ENCODE measurements around the gene QRFPR.
"Not testable (repeated sequence)": the region's sequence is repeated elsewhere in the genome, so short reads cannot be mapped to it uniquely, and the experiment has no call there.

Gene QRFPR

DNA sequence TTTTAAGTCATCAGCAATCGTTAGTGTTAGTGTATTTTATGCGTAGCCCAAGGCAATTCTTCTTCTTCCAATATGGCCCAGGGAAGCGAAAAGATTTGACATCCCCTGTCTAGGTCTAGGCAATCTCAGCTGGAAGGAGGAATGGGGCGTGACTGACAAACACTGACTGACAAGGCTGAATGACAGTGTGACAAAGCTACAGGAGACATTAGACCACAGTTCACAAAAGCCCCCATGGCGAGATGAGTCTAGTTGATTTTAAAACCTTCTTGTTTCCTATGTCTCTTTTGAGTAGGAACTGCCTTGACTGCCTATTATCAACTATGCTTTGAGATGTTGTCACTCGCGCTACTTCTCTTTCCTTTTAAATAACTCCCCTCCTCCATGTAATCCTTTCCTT lies 42.3 kb downstream of the QRFPR start:
- no peak for DNase-seq

DNA sequence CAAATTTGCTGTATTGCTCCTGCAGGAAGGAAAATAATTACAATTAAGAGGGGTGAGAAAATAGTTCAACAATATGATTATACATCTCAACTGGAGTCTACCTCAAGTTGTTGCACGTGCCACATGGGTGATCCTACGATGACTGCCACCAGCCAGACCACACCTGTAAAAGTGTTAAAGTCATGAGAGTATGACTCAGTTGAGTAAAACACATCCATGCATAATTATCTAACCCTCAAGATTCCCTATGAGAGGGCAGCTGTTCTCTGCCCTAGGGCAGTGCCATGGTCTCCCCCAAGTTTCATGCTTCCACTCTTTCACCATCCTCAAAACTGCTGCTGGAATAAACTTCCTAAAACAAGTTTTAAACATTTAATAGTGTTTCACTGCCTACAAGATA lies 44.1 kb downstream of the QRFPR start:
- DNase-seq = no peak

GRCh38 chr4:121330180-121330665 lies 50.6 kb downstream of the QRFPR start:
- DNase-seq = no peak

DNA sequence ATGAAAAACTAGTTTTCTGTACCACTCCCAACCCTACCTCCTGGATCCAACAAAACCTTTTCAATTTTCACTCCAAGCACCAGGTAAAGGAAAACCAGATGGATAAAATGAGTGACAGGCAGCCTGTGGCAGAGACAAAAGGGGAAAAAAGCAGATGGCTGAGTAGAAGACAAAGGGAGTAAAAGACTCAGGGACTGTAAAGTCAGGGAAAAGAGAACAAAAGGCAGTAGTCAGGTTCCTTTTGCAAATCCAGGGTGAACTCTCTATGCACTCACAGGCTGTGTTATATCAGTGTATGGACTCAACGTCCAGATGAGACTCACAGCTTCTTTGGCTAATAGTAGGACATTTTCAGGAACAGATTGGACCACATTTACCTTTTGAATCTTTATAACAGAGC lies 54.2 kb downstream of the QRFPR start:
- DNase-seq = no peak

DNA sequence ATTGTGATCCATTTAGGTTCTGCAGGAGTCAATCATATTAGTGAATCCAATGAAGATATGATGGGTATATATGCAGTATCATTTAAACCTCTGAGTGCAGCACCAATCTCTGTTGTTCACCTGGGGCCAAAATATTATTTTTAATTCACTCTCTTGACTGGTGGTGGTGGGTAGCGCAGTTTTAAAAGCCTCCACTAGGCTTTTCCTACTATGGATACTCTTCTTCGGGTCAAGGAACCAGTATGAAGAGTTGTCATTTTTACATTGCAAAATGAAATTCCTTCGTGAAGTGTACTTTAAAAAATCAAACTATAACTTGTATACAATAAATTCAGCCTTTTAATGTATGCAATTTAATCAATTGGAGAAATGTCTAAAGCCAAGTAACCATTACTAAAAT lies 56.5 kb downstream of the QRFPR start:
- no peak for DNase-seq

GRCh38 chr4:121321466-121321865 lies 59.4 kb downstream of the QRFPR start:
- DNase-seq = no peak

DNA sequence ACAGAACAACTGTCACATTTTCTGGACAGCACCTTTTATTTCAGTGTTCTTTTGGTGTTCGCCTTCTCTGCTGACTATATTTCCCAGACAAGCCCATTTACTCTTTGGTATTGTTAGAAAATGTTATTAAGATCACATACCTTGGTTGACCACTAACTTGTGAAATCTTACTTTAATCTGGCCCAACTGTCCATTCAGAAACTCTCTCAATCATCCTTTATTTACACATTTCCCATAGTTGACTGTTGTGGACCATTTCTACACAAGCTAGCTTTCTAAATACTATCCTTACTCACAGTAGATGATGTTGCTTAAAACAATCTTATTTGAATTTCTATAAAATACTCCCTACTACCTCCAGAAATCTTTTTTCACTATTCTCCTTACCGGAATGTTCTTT lies 64.7 kb downstream of the QRFPR start:
- DNase-seq = no peak

DNA sequence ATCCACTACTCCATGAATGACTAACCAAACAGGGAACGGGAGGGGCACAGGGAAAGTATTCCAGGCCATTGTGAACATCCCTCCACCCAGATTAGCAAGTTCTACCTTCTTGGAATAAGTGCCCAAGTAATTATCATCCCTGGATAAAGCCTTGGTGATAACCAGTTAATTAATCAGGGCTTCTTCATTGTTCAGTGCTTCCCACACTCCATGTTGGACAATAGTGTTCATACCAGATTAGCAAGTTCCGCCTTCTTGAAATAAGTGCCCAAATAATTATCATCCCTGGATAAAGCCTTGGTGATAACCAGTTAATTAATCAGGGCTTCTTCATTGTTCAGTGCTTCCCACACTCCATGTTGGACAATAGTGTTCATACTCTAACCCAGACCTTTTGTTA lies 67.4 kb downstream of the QRFPR start:
- not testable (repeated sequence) for DNase-seq

- no peak for DNase-seq
These were observed 72.0 kb downstream of the QRFPR start for GRCh38 chr4:121308828-121309227.

GRCh38 chr4:121308328-121308663 lies 72.5 kb downstream of the QRFPR start:
- no peak for DNase-seq

GRCh38 chr4:121307445-121308327 lies 73.1 kb downstream of the QRFPR start:
- no peak for DNase-seq

DNA sequence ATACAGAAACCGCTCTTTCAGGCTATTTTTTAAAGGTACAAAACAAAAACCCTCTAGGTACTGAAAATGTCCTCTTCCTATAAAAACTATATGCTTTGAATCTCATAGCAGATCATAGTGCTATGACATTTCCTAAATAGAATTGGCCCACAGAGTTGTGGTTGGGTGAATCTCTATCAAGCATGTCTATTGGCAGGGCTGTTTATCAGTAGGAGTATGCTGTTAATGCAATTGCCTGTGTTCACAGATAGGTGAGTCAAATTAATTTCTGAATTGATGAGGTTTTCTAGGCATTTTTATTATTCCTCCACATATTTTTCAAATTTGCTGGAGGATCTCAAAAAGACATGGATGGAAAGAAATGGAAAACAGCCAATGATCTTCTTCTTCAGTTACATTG lies 73.9 kb downstream of the QRFPR start:
- no peak for DNase-seq

DNA sequence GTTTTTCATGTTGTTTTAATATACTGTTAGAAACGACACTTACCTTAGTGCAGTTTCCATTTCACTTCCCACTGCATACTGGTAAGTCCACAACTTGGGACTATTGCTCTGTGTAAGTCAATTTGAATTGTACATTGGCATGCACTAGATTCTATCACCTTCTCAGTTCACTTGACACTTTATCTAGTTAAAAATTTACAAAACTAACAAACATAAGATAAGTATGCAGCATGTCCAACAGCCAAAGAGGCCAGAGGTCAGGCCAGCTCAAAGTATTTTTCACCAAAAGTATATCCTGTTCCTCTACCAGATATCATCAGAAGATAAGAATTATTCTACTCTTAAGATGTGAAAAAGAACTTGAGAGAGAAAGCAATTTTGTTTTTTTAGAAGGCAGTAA lies 75.9 kb downstream of the QRFPR start:
- no peak for DNase-seq

GRCh38 chr4:121299367-121299766 lies 81.5 kb downstream of the QRFPR start:
- no peak for DNase-seq

DNA sequence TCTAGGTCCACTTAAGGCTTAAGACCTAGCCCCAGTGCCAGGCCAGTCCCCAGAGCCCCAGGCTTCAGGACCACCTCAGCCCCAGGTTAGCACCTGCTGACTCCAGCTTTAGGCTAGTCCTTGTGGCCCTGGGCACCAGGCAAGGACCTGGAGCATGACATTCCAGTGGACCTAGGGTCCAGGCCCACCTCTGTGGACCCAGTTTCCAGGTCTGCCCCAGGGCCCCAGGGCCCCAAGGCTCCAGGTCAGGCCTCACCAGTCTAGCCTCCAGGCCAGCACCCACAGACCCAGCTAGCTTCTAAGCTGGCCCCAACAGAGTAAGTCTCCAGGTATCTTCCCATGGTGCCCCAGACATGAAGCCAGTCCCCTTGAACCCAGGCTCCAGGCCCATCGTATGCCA lies 97.5 kb downstream of the QRFPR start:
- DNase-seq = no peak

GRCh38 chr4:121280425-121280824 lies 100.4 kb downstream of the QRFPR start:
- no peak for DNase-seq

GRCh38 chr4:121278811-121279368 lies 101.9 kb downstream of the QRFPR start:
- no peak for DNase-seq

All from activated effector memory CD4-positive, alpha-beta T cell treated with Interleukin-2 at 50 U/mL for 16 hours (primary cell).